ENCODE results near the gene NPSR1. TPM values are rescaled to one million over a fixed set of nuclear protein-coding genes. Genes with fewer than 3 reads are reported as not detected.

Gene NPSR1
- total RNA-seq, 4 donors from 2014 or later: 0.95 to 9.7 TPM; not detected in 2

GRCh38 chr7:34720289-34720688 is 62.3 kb downstream of the NPSR1 start:
- H3K27ac ChIP-seq: no peak overlapping the region
- no peak for DNase-seq
- H3K4me1 ChIP-seq: peaks cover 0 to 8% (median 0%) of the 10 kb centered on the region in 4 donors
- in situ Hi-C loops (cut with MboI; ENCODE audit: low pct_ligation_motif_present in 1 of 4, low pct_unique_long_range_greater_than_20kb in 1 of 4, low sequenced_read_pairs in 3 of 4) (no loop called here), intact Hi-C loops (cut with DNase I; ENCODE audit: low total_unique reads) (no loop called here)
- no peaks in the 10 kb centered on the region for H3K9me3 ChIP-seq
- TF ChIP-seq POLR2AphosphoS5 (IDR thresholded peaks at IDR 0.05) (no peak), POLR2A (IDR thresholded peaks at IDR 0.05) (no peak), CTCF (IDR thresholded peaks at IDR 0.05) (no peak), EP300 (IDR thresholded peaks at IDR 0.05; ENCODE audit: low read depth) (no peak)
- H3K4me3 ChIP-seq: no peak overlapping the region
- no peaks in the 10 kb centered on the region for H3K36me3 ChIP-seq
- H3K27me3 ChIP-seq: no peaks in the 10 kb centered on the region

- in situ Hi-C loops (cut with MboI; ENCODE audit: low pct_ligation_motif_present in 1 of 4, low pct_unique_long_range_greater_than_20kb in 1 of 4, low sequenced_read_pairs in 3 of 4): no loop called here
- H3K36me3 ChIP-seq: no peaks in the 10 kb centered on the region
- no peaks in the 10 kb centered on the region for H3K9me3 ChIP-seq
- TF ChIP-seq EP300 (IDR thresholded peaks at IDR 0.05; ENCODE audit: low read depth) (no peak), CTCF (IDR thresholded peaks at IDR 0.05) (no peak), POLR2AphosphoS5 (IDR thresholded peaks at IDR 0.05) (no peak), POLR2A (IDR thresholded peaks at IDR 0.05) (no peak)
- no peak for DNase-seq
- intact Hi-C loops (cut with DNase I; ENCODE audit: low total_unique reads): no loop called here
- H3K27ac ChIP-seq: no peak overlapping the region
- peaks cover 0 to 8% (median 0%) of the 10 kb centered on the region in 4 donors for H3K4me1 ChIP-seq
- H3K4me3 ChIP-seq: no peak overlapping the region
- H3K27me3 ChIP-seq: no peaks in the 10 kb centered on the region
Measured at GRCh38 chr7:34723338-34723737, 65.3 kb downstream of the NPSR1 start.

GRCh38 chr7:34723866-34724490 is 66.0 kb downstream of the NPSR1 start:
- in situ Hi-C loops (cut with MboI; ENCODE audit: low pct_ligation_motif_present in 1 of 4, low pct_unique_long_range_greater_than_20kb in 1 of 4, low sequenced_read_pairs in 3 of 4): no loop called here
- no peak for DNase-seq
- intact Hi-C loops (cut with DNase I; ENCODE audit: low total_unique reads): no loop called here
- TF ChIP-seq POLR2AphosphoS5 (IDR thresholded peaks at IDR 0.05) (no peak), EP300 (IDR thresholded peaks at IDR 0.05; ENCODE audit: low read depth) (no peak), POLR2A (IDR thresholded peaks at IDR 0.05) (no peak)
- Histone ChIP-seq H3K4me3 (no peak overlapping the region), H3K27me3 (no peaks in the 10 kb centered on the region), H3K4me1 (peaks cover 0 to 8% (median 0%) of the 10 kb centered on the region in 4 donors), H3K27ac (no peak overlapping the region), H3K9me3 (no peaks in the 10 kb centered on the region), H3K36me3 (no peaks in the 10 kb centered on the region)
- WGBS, 2 donors (ENCODE audit: low coverage in 1 of 2): 36 to 42% methylated on average over 1 to 2 of the region's 2 CpGs

- H3K27me3 ChIP-seq: no peaks in the 10 kb centered on the region
- no peak for DNase-seq
- intact Hi-C loops (cut with DNase I; ENCODE audit: low total_unique reads): no loop called here
- no peaks in the 10 kb centered on the region for H3K9me3 ChIP-seq
- H3K4me3 ChIP-seq: no peak overlapping the region
- H3K36me3 ChIP-seq: no peaks in the 10 kb centered on the region
- TF ChIP-seq POLR2AphosphoS5 (IDR thresholded peaks at IDR 0.05) (no peak), CTCF (IDR thresholded peaks at IDR 0.05) (no peak), POLR2A (IDR thresholded peaks at IDR 0.05) (no peak), EP300 (IDR thresholded peaks at IDR 0.05; ENCODE audit: low read depth) (no peak)
- peaks cover 0 to 8% (median 0%) of the 10 kb centered on the region in 4 donors for H3K4me1 ChIP-seq
- no peak overlapping the region for H3K27ac ChIP-seq
- 71 to 94% methylated on average over 1 of the region's 1 CpG for WGBS, 2 donors (ENCODE audit: low coverage in 1 of 2)
- in situ Hi-C loops (cut with MboI; ENCODE audit: low pct_ligation_motif_present in 1 of 4, low pct_unique_long_range_greater_than_20kb in 1 of 4, low sequenced_read_pairs in 3 of 4): no loop called here
Measured at GRCh38 chr7:34726221-34726620, 68.2 kb downstream of the NPSR1 start.
